Keratinocyte (primary cell): ENCODE measurements around the gene DAPK1. TPM values are rescaled to one million over a fixed set of nuclear protein-coding genes. Genes with fewer than 3 reads are reported as not detected.
A peak's percentile ranks its signal among the peaks of the same experiment; 100 is the strongest.

ENCODE experiments used
- DNase-seq: peaks from one replicate; pipeline ENCODE4 v3.0.0-alpha.2; 2011; ENCODE audit warnings: low read depth, missing footprints, low spot score
- FAIRE-seq: peaks from 2 replicates; lab custom pipeline; 2011; peaks lifted over from hg19 to GRCh38; lab: Jason Lieb, UNC
- H2AFZ ChIP-seq: 2 replicates; pipeline ENCODE4 v1.6.0; 2012; ENCODE audit warnings: low read length, control low read depth, inconsistent platforms; ENCODE audit not compliant: control insufficient read depth
- H3K27ac ChIP-seq: 2 replicates; pipeline ENCODE4 v1.5.1; 2011; ENCODE audit warnings: low read length; ENCODE audit not compliant: control insufficient read depth, insufficient read depth
- H3K27me3 ChIP-seq: 3 replicates; pipeline ENCODE4 v1.6.0; 2011; ENCODE audit warnings: low read length; ENCODE audit not compliant: control insufficient read depth, insufficient read depth; ENCODE audit errors: extremely low read depth
- H3K36me3 ChIP-seq, 2 experiments: 2 replicates in 1 of 2; 3 replicates in 1 of 2; pipeline ENCODE4 v1.5.1; 2011; ENCODE audit warnings: low read length in 2 of 2, mild to moderate bottlenecking in 1 of 2; ENCODE audit not compliant: control insufficient read depth in 2 of 2, insufficient read depth in 2 of 2; ENCODE audit errors: extremely low read depth in 1 of 2
- H3K4me1 ChIP-seq: 3 replicates; pipeline ENCODE4 v1.5.1; 2011; ENCODE audit warnings: low read length; ENCODE audit not compliant: control insufficient read depth, insufficient read depth; ENCODE audit errors: extremely low read depth
- H3K4me2 ChIP-seq: 3 replicates; pipeline ENCODE4 v1.6.0; 2011; ENCODE audit warnings: low read depth, low read length; ENCODE audit not compliant: control insufficient read depth, insufficient read depth; ENCODE audit errors: extremely low read depth
- H3K4me3 ChIP-seq, 3 experiments: fragments of 200-600 bp in 1 of 3; sonication (generic) in 1 of 3; 2 replicates in 2 of 3; 3 replicates in 1 of 3; pipeline ENCODE4 v1.5.1; 2011 to 2016; ENCODE audit warnings: low read length in 3 of 3, mild to moderate bottlenecking in 3 of 3, control low read depth in 2 of 3, inconsistent platforms in 1 of 3, low read depth in 1 of 3, mixed read lengths in 1 of 3, mixed run types in 1 of 3, moderate library complexity in 1 of 3; ENCODE audit not compliant: control insufficient read depth in 2 of 3, insufficient read depth in 2 of 3; ENCODE audit errors: extremely low read depth in 1 of 3
- H3K79me2 ChIP-seq: 2 replicates; pipeline ENCODE4 v1.6.0; 2012; ENCODE audit warnings: low read length; ENCODE audit not compliant: control insufficient read depth, insufficient read depth
- H3K9ac ChIP-seq: 3 replicates; pipeline ENCODE4 v1.6.0; 2011; ENCODE audit warnings: low read length; ENCODE audit not compliant: control insufficient read depth, insufficient read depth; ENCODE audit errors: extremely low read depth
- H3K9me1 ChIP-seq: 3 replicates; pipeline ENCODE4 v1.6.0; 2011; ENCODE audit warnings: low read length; ENCODE audit not compliant: control insufficient read depth, insufficient read depth; ENCODE audit errors: extremely low read depth
- H3K9me3 ChIP-seq: 2 replicates; pipeline ENCODE4 v1.5.1; 2012; ENCODE audit warnings: low read depth, low read length; ENCODE audit not compliant: control insufficient read depth
- H4K20me1 ChIP-seq: 3 replicates; pipeline ENCODE4 v1.6.0; 2011; ENCODE audit warnings: low read length; ENCODE audit not compliant: control insufficient read depth, insufficient read depth; ENCODE audit errors: extremely low read depth
- EZH2 ChIP-seq: IDR thresholded peaks from one replicate; pipeline ENCODE4 v1.6.1; 2012; ENCODE audit warnings: inconsistent platforms, mild to moderate bottlenecking, low read length, moderate library complexity
- dilution Hi-C: fragments of 300-500 bp; cut with MboI; formaldehyde crosslinking; loops from one replicate; pipeline ENCODE4 v1.7.0; 2020; ENCODE audit warnings: low sequenced_read_pairs; ENCODE audit not compliant: extremely low pct_ligation_motif_present
- polyA plus RNA-seq, 5 experiments: library from polyadenylated mRNA; depleted of rRNA in 3 of 5; stranded (reverse) in 3 of 5; stranded (forward) in 1 of 5; unstranded in 1 of 5; fragments of >200 nt; gene quantifications; 1 replicate in 1 of 5; 2 replicates in 3 of 5; 3 replicates in 1 of 5; pipeline versions ENCODE4 v1.2.1 to v1.2.3, GENCODE V29; 2011 to 2012; ENCODE audit warnings: missing spikeins in 2 of 5, low read depth in 1 of 5, low replicate concordance in 1 of 5
- TF ChIP-seq, protein P1 (sequence below), 3 experiments: IDR thresholded peaks in 1 of 3; conservative IDR thresholded peaks in 1 of 3; optimal IDR thresholded peaks in 1 of 3; 2 replicates in 2 of 3; 3 replicates in 1 of 3; pipeline versions ENCODE3 to v1.5.1; 2011; ENCODE audit warnings: low read length in 3 of 3, mild to moderate bottlenecking in 3 of 3, moderate library complexity in 2 of 3, control low read depth in 1 of 3, inconsistent platforms in 1 of 3; ENCODE audit not compliant: insufficient read depth in 2 of 3; ENCODE audit errors: extremely low read depth in 1 of 3

The DAPK1 gene
- polyA plus RNA-seq, 1 donor (not counting 4 experiments of a cell fraction or from before 2014, with no cell fraction given) = 2.8 TPM

DNA sequence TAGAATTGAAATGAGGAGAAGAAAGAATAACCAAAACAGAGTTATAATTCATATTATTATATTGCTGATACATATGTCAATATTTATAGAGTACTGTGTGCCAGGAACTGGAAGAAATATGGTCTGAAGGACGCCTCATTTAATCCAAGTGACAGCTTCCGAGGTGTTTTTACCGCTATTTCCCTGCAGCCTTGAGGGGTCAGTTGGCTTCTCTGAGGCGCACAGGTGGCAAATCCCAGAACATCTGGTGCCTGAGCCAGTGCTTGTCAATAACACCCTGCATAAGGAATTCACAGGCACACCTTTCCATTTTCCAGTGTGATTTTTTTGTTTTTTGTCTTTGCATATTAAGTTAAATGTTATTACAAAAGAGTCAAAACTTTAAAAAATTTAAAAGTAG, 185.0 kb downstream of the DAPK1 start:
- Histone ChIP-seq H3K79me2 (no peaks in the 10 kb centered on the region), H3K4me1 (no peaks in the 10 kb centered on the region), H3K4me2 (no peak overlapping the region), H3K9me3 (no peaks in the 10 kb centered on the region), H3K36me3 (no peaks in the 10 kb centered on the region), H3K4me3 (no peak overlapping the region), H3K27me3 (no peaks in the 10 kb centered on the region), H3K9ac (no peak overlapping the region), H3K27ac (no peak overlapping the region), H2AFZ (no peak overlapping the region), H3K9me1 (no peaks in the 10 kb centered on the region), H4K20me1 (no peaks in the 10 kb centered on the region)
- DNase-seq (no peak), FAIRE-seq (no peak)
- dilution Hi-C loops = no loop called here
- TF ChIP-seq, protein P1, sequence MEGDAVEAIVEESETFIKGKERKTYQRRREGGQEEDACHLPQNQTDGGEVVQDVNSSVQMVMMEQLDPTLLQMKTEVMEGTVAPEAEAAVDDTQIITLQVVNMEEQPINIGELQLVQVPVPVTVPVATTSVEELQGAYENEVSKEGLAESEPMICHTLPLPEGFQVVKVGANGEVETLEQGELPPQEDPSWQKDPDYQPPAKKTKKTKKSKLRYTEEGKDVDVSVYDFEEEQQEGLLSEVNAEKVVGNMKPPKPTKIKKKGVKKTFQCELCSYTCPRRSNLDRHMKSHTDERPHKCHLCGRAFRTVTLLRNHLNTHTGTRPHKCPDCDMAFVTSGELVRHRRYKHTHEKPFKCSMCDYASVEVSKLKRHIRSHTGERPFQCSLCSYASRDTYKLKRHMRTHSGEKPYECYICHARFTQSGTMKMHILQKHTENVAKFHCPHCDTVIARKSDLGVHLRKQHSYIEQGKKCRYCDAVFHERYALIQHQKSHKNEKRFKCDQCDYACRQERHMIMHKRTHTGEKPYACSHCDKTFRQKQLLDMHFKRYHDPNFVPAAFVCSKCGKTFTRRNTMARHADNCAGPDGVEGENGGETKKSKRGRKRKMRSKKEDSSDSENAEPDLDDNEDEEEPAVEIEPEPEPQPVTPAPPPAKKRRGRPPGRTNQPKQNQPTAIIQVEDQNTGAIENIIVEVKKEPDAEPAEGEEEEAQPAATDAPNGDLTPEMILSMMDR (optimal IDR thresholded peaks at IDR 0.05 in 1 of 3, IDR thresholded peaks at IDR 0.05 in 1 of 3, conservative IDR thresholded peaks at IDR 0.05 in 1 of 3; ENCODE audit: extremely low read depth in 1 of 3, insufficient read depth in 2 of 3, low read length in 3 of 3) = no peak
- TF ChIP-seq EZH2 = no peak

DNA sequence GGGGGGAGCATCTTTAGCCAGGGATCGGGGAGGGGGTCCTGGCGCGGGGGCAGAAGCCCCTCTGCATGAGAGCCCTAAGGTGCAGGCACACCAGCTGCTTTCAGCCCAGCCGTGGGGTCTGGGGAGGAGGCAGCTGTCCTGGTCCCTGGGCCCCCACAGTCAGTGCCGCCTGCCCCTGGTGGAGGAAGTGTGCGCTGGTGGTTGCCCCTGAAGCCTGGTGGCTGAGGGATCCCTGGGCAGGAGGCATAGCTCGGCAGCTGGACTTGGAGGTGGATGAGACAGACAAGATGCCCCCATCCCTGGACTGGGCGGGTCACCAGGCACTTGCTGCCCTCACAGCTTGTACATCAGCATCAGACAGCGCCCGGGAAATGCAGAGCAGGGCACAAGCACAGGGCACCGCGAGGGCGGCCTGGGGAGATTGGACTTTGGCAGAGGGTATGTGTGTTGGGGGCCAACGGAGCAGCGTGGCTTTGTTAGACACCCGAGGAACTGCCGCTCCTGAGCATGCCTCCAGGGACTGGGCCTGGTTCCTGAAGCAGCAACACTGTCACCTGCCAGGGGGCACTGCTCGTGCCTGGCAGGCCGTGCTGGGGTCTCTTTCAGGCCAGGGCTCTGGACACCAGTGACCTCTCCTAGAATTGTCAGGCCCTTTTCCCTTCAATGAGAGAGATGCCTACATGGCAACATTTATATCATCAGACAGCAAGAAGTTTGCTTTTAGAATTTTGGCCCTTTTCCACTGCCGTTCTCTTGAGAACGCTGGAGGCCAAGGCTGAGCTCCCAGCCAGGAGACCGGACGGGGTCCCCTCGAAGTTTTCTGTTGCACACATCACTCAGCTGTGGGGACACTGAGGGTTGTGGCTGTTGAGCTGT, 186.3 kb downstream of the DAPK1 start:
- no peak overlapping the region for H3K27ac ChIP-seq
- H3K4me2 ChIP-seq = peak overlapping the region; percentile 11
- no peaks in the 10 kb centered on the region for H4K20me1 ChIP-seq
- H2AFZ ChIP-seq = no peak overlapping the region
- no peaks in the 10 kb centered on the region for H3K27me3 ChIP-seq
- no peak for DNase-seq
- no peak for FAIRE-seq
- dilution Hi-C loops = no loop called here
- no peak for TF ChIP-seq EZH2
- TF ChIP-seq, protein P1 (optimal IDR thresholded peaks at IDR 0.05 in 1 of 3, IDR thresholded peaks at IDR 0.05 in 1 of 3, conservative IDR thresholded peaks at IDR 0.05 in 1 of 3; ENCODE audit: extremely low read depth in 1 of 3, insufficient read depth in 2 of 3, low read length in 3 of 3) = no peak
- no peaks in the 10 kb centered on the region for H3K9me3 ChIP-seq
- H3K4me3 ChIP-seq = no peak overlapping the region
- H3K9me1 ChIP-seq = no peaks in the 10 kb centered on the region
- no peaks in the 10 kb centered on the region for H3K79me2 ChIP-seq
- no peaks in the 10 kb centered on the region for H3K4me1 ChIP-seq
- H3K36me3 ChIP-seq = no peaks in the 10 kb centered on the region
- no peak overlapping the region for H3K9ac ChIP-seq
